GM18505 (cell line): ENCODE measurements around the gene ABCF2.

Source experiments
- ATAC-seq: cut with Tn5 transposase; IDR thresholded peaks from one replicate; pipeline ENCODE4 v1.9.1; 2021; ENCODE audit not compliant: unreplicated experiment
- POLR2A ChIP-seq: IDR thresholded peaks from 4 replicates; pipeline ENCODE4 v1.6.1; 2011; ENCODE audit warnings: borderline replicate concordance; ENCODE audit not compliant: insufficient read depth, insufficient read length; ENCODE audit errors: extremely low read depth

The ABCF2 gene

GRCh38 chr7:151194188-151194587, 32.8 kb downstream of the ABCF2 start:
- no peak for TF ChIP-seq POLR2A
- no peak for ATAC-seq

- no peak for TF ChIP-seq POLR2A
- no peak for ATAC-seq
Measured at GRCh38 chr7:151193203-151193978, 33.6 kb downstream of the ABCF2 start.

- no peak for TF ChIP-seq POLR2A
- no peak for ATAC-seq
Measured at GRCh38 chr7:151192002-151192539, 34.9 kb downstream of the ABCF2 start.

- ATAC-seq, result no peak
- TF ChIP-seq POLR2A, result no peak
Measured at GRCh38 chr7:151191544-151191943, 35.5 kb downstream of the ABCF2 start.

- no peak for ATAC-seq
Measured at GRCh38 chr7:151189038-151189437, 38.0 kb downstream of the ABCF2 start.

GRCh38 chr7:151188252-151188542, 38.8 kb downstream of the ABCF2 start:
- no peak for ATAC-seq
- no peak for TF ChIP-seq POLR2A

More at GRCh38 chr7:151189038-151189437, 38.0 kb downstream of the ABCF2 start:
- TF ChIP-seq POLR2A, result no peak

GRCh38 chr7:151187409-151188251, 39.4 kb downstream of the ABCF2 start:
- no peak for ATAC-seq
- TF ChIP-seq POLR2A, result no peak

GRCh38 chr7:151186640-151187408, 40.2 kb downstream of the ABCF2 start, which contains the start of gene ASB10:
Gene ASB10, minus strand, starts transcription at chr7:151187250. Its CDS starts 120 bp downstream, at chr7:151187130.
- no peak for TF ChIP-seq POLR2A
- ATAC-seq, result no peak

GRCh38 chr7:151185762-151186639, 41.0 kb downstream of the ABCF2 start:
- TF ChIP-seq POLR2A, result no peak

GRCh38 chr7:151181011-151181431, 46.0 kb downstream of the ABCF2 start:
- no peak for TF ChIP-seq POLR2A
- ATAC-seq, result no peak

More at GRCh38 chr7:151185762-151186639, 41.0 kb downstream of the ABCF2 start:
- no peak for ATAC-seq

GRCh38 chr7:151179946-151180345, 47.1 kb downstream of the ABCF2 start:
- TF ChIP-seq POLR2A, result no peak
- ATAC-seq, result no peak

- no peak for TF ChIP-seq POLR2A
- ATAC-seq, result no peak
Measured at GRCh38 chr7:151179287-151179860, 47.6 kb downstream of the ABCF2 start.
